Ovary (tissue), 3 donors: ENCODE measurements around the gene CHST12.

ENCODE experiments used
- CTCF ChIP-seq, 3 donors: fragments of 450-650 bp in 2 of 3; fragments of 200-600 bp in 1 of 3; IDR thresholded peaks; one replicate each; pipeline versions ENCODE4 v1.5.1 to v1.8.0; 2016 to 2022; ENCODE audit warnings: antibody characterized with exemption in 3 of 3, mild to moderate bottlenecking in 1 of 3
- POLR2A ChIP-seq: fragments of 450-650 bp; IDR thresholded peaks from one replicate; pipeline ENCODE4 v1.6.1; 2017; ENCODE audit warnings: antibody characterized with exemption, mild to moderate bottlenecking, moderate library complexity
- donor health status: DM: no; HTN: no; CAD: no.

GRCh38 chr7:2399848-2400587 is 3.4 kb upstream of the CHST12 start:
- TF ChIP-seq CTCF (IDR thresholded peaks at IDR 0.05) (no peak), POLR2A (no peak)
